Measurements from ENCODE around the gene SPATA22.
"Not testable (repeated sequence)": the region's sequence is repeated elsewhere in the genome, so short reads cannot be mapped to it uniquely, and the experiment has no call there.

SPATA22 gene

DNA sequence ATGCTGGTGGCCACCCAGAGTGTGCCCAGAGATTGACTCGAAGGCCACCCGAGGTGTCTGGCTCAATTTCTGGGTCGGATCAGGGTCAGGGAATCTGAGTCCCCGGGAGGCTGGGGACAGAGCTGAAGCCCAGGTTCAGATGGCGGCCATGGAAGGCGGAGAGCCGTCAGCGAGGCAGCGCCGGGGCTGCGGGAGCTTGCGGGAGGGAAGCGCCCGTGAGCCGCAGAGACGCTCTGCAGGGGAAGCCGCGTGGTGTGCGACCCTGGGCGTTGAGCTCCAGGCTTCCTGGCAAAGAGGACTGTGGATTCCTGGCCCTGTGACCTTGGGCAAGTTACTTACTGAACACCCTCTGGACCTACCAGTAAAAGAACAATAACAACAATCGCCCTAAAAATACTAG is 518 bp upstream of the SPATA22 start:
- Histone ChIP-seq H3K9me3 (ENCODE audit: low read length) (no peaks in the 10 kb centered on the region), H3K9me2 (ENCODE audit: low read depth, low read length) (no peaks in the 10 kb centered on the region), H3K79me2 (ENCODE audit: insufficient read depth, low read length) (no peaks in the 10 kb centered on the region), H3F3A (ENCODE audit: insufficient read depth, low read length) (no peaks in the 10 kb centered on the region), H2AFZ (ENCODE audit: low read length) (no peak overlapping the region), H4K20me1 (ENCODE audit: insufficient read depth, low read length) (no peaks in the 10 kb centered on the region), H3K36me3 (ENCODE audit: insufficient read depth, low read length) (no peaks in the 10 kb centered on the region), H3K9ac (ENCODE audit: low read length) (no peak overlapping the region), H3K4me1 (ENCODE audit: insufficient read depth, low read length, severe bottlenecking) (no peaks in the 10 kb centered on the region), H3K27me3 (ENCODE audit: insufficient read depth, low read length) (no peaks in the 10 kb centered on the region), H3K27ac (ENCODE audit: low read depth, low read length, poor library complexity, severe bottlenecking) (no peak overlapping the region), H3K4me2 (ENCODE audit: low read length) (no peak overlapping the region), H3K4me3 (ENCODE audit: low read depth, low read length, poor library complexity, severe bottlenecking) (no peak overlapping the region)
- TF ChIP-seq, protein P1, sequence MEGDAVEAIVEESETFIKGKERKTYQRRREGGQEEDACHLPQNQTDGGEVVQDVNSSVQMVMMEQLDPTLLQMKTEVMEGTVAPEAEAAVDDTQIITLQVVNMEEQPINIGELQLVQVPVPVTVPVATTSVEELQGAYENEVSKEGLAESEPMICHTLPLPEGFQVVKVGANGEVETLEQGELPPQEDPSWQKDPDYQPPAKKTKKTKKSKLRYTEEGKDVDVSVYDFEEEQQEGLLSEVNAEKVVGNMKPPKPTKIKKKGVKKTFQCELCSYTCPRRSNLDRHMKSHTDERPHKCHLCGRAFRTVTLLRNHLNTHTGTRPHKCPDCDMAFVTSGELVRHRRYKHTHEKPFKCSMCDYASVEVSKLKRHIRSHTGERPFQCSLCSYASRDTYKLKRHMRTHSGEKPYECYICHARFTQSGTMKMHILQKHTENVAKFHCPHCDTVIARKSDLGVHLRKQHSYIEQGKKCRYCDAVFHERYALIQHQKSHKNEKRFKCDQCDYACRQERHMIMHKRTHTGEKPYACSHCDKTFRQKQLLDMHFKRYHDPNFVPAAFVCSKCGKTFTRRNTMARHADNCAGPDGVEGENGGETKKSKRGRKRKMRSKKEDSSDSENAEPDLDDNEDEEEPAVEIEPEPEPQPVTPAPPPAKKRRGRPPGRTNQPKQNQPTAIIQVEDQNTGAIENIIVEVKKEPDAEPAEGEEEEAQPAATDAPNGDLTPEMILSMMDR (IDR thresholded peaks at IDR 0.05; ENCODE audit: low read length): no peak
- no peak for TF ChIP-seq EZH2 (IDR thresholded peaks at IDR 0.05; ENCODE audit: borderline replicate concordance, low read length)

DNA sequence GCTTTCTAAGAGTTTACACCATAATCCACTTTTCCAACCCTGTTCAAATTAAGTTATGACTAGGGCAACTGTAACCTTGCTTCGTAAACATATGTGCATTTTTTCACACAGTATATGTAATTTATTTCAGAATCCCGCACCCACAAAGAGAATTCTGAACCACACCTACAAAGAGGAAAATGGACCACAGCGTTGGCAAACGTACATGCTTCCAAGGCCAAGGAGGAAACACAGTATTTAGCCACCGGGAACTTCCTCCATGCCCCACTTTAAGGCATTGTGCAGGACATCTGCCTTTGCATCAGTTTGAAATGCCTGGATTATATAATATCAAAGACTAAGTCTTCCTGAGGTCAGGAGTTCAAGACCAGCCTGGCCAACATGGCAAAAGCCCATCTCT is 2.1 kb downstream of the SPATA22 start:
- no peaks in the 10 kb centered on the region for H4K20me1 ChIP-seq (ENCODE audit: insufficient read depth, low read length)

DNA sequence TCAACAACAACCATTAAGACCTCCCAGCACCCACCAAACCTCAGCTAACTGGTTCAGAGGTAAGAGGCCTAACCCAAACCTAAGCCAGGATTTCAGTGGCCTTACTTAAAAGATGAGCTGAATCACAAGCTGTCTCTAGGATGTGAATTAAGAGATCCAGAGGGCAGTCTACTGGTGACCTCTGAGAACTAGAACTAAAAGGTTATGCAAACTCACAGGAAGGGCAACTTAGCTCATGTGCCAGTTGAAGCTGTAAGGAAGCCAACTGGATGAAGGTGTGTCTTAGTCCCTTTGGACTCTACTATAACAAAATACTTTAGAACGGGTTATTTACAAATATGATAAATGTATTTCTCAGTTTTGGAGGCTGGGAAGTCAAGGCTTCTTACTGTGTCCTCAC is 5.3 kb downstream of the SPATA22 start:
- not testable (repeated sequence) for H3K9me3 ChIP-seq (ENCODE audit: low read length); H3K9me2 ChIP-seq (ENCODE audit: low read depth, low read length); H3K27ac ChIP-seq (ENCODE audit: low read depth, low read length, poor library complexity, severe bottlenecking); H3K4me1 ChIP-seq (ENCODE audit: insufficient read depth, low read length, severe bottlenecking); H3K4me2 ChIP-seq (ENCODE audit: low read length); H2AFZ ChIP-seq (ENCODE audit: low read length); H3F3A ChIP-seq (ENCODE audit: insufficient read depth, low read length); H3K79me2 ChIP-seq (ENCODE audit: insufficient read depth, low read length); H3K9ac ChIP-seq (ENCODE audit: low read length); H3K27me3 ChIP-seq (ENCODE audit: insufficient read depth, low read length); H4K20me1 ChIP-seq (ENCODE audit: insufficient read depth, low read length); H3K36me3 ChIP-seq (ENCODE audit: insufficient read depth, low read length); H3K4me3 ChIP-seq (ENCODE audit: low read depth, low read length, poor library complexity, severe bottlenecking)

More for the DNA sequence above, 2.1 kb downstream of the SPATA22 start:
- Histone ChIP-seq H3K9me3 (ENCODE audit: low read length) (no peaks in the 10 kb centered on the region), H3K4me2 (ENCODE audit: low read length) (no peak overlapping the region), H3K4me1 (ENCODE audit: insufficient read depth, low read length, severe bottlenecking) (no peaks in the 10 kb centered on the region), H3K9me2 (ENCODE audit: low read depth, low read length) (no peaks in the 10 kb centered on the region), H3K79me2 (ENCODE audit: insufficient read depth, low read length) (no peaks in the 10 kb centered on the region), H3K4me3 (ENCODE audit: low read depth, low read length, poor library complexity, severe bottlenecking) (no peak overlapping the region), H2AFZ (ENCODE audit: low read length) (no peak overlapping the region), H3K36me3 (ENCODE audit: insufficient read depth, low read length) (no peaks in the 10 kb centered on the region), H3K27me3 (ENCODE audit: insufficient read depth, low read length) (no peaks in the 10 kb centered on the region), H3K27ac (ENCODE audit: low read depth, low read length, poor library complexity, severe bottlenecking) (no peak overlapping the region), H3F3A (ENCODE audit: insufficient read depth, low read length) (no peaks in the 10 kb centered on the region), H3K9ac (ENCODE audit: low read length) (no peak overlapping the region)
- TF ChIP-seq, protein P1 (IDR thresholded peaks at IDR 0.05; ENCODE audit: low read length): no peak
- TF ChIP-seq EZH2 (IDR thresholded peaks at IDR 0.05; ENCODE audit: borderline replicate concordance, low read length): no peak

DNA sequence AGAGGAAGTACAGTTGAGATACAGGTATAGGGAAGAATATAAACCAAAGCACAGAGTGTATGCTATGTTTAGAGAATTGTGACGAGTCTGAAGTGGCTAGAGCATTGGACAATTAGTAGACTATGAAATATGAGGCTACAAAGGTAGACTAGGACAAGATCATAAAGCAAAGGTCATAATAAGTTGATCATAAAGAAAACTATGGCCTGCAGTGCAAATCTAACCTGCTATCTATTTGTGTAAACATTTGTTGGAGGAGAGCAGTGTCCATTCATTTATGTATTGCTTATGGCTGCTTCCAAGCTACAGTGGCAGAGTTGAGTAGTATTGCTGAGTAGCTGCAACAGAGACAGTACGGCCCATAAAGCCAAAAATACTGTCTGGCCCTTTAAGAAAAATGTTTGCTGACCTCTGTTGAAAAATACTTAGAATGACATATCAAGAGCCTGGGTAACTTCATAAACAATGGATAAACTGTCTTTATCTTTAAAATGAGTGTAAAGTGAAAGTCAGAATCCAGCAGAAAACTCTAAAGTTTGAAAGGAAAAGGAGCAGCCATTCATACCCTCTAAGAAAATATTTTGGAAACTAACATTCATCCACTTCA is 23.5 kb downstream of the SPATA22 start:
- H3K9me3 ChIP-seq (ENCODE audit: low read length): no peaks in the 10 kb centered on the region
- no peak overlapping the region for H3K9ac ChIP-seq (ENCODE audit: low read length)
- no peaks in the 10 kb centered on the region for H3F3A ChIP-seq (ENCODE audit: insufficient read depth, low read length)
- no peak overlapping the region for H2AFZ ChIP-seq (ENCODE audit: low read length)
- no peaks in the 10 kb centered on the region for H3K27me3 ChIP-seq (ENCODE audit: insufficient read depth, low read length)
- no peaks in the 10 kb centered on the region for H4K20me1 ChIP-seq (ENCODE audit: insufficient read depth, low read length)
- no peaks in the 10 kb centered on the region for H3K4me1 ChIP-seq (ENCODE audit: insufficient read depth, low read length, severe bottlenecking)
- no peak overlapping the region for H3K27ac ChIP-seq (ENCODE audit: low read depth, low read length, poor library complexity, severe bottlenecking)
- H3K79me2 ChIP-seq (ENCODE audit: insufficient read depth, low read length): no peaks in the 10 kb centered on the region
- no peak overlapping the region for H3K4me2 ChIP-seq (ENCODE audit: low read length)
- TF ChIP-seq EZH2 (IDR thresholded peaks at IDR 0.05; ENCODE audit: borderline replicate concordance, low read length): no peak
- TF ChIP-seq, protein P1 (IDR thresholded peaks at IDR 0.05; ENCODE audit: low read length): no peak
- H3K4me3 ChIP-seq (ENCODE audit: low read depth, low read length, poor library complexity, severe bottlenecking): no peak overlapping the region
- H3K9me2 ChIP-seq (ENCODE audit: low read depth, low read length): no peaks in the 10 kb centered on the region
- no peaks in the 10 kb centered on the region for H3K36me3 ChIP-seq (ENCODE audit: insufficient read depth, low read length)

All from OCI-LY1 (cell line).